Measurements from ENCODE around the gene MYL5. TPM values are rescaled to one million over a fixed set of nuclear protein-coding genes. Genes with fewer than 3 reads are reported as not detected.
A peak's percentile ranks its signal among the peaks of the same experiment; 100 is the strongest.

MYL5 gene
- total and polyA plus RNA-seq, 2 experiments from 2014 or later, result 21.9 to 24.5 TPM

DNA sequence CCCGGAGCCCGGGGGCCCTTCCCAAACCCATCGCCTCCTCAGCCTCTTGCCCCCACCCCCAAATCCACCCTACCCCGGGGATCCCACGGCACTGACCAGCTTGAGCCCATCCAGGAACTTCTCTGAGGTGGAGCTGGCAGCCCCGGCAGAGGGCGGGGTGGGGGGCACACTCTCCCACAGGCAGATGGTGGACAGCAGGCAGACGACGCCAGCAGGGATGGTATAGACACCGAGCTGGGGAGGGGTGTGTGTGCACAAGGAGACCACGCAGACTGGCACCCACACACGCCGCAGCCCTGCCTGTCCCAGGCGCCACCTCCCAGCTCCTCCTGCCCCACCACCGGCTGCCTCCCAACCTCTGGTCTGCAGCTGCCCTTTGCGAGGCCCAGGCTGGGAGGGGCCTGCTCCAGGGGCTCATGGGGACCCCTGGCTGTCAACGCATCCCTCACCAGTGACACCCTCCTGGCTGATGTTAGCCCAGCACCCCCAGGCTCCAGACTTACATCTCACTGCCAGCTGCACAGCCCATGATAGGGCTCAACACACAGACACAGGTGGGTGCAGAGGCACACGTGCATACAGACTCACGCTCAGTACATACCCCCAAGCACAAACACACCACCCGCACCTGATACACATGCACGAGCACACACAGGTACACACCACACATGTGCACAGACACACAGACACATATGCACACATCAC, 10.4 kb downstream of the MYL5 start:
- Histone ChIP-seq H3K36me3 (ENCODE audit: low read depth) (no peaks in the 10 kb centered on the region), H4K20me1 (ENCODE audit: insufficient read depth) (no peaks in the 10 kb centered on the region), H3K4me1 (ENCODE audit: insufficient read depth) (peaks cover 22% of the 10 kb centered on the region), H3K27ac (no peak overlapping the region), H3K9me2 (ENCODE audit: insufficient read depth) (no peaks in the 10 kb centered on the region), H3K9me3 (ENCODE audit: low read depth) (no peaks in the 10 kb centered on the region), H3F3A (ENCODE audit: insufficient read depth) (peaks cover 12% of the 10 kb centered on the region; the same call in 1 of the 2 replicates), H3K79me2 (ENCODE audit: insufficient read depth) (no peaks in the 10 kb centered on the region), H3K4me2 (ENCODE audit: unreplicated experiment) (no peak overlapping the region), H3K9ac (no peak overlapping the region), H2AFZ (no peak overlapping the region), H3K27me3 (replicated peaks; ENCODE audit: insufficient read depth) (no peaks in the 10 kb centered on the region), H3K4me3 (no peak overlapping the region)
- TF ChIP-seq EZH2 (IDR thresholded peaks at IDR 0.05; ENCODE audit: insufficient read depth, poor library complexity, severe bottlenecking) (no peak), EZH2phosphoT487 (IDR thresholded peaks at IDR 0.05; ENCODE audit: insufficient read depth, low read depth) (no peak)
- DNase-seq, result no peak
- in situ Hi-C loops (cut with MboI), result no loop called here
- WGBS, 2 experiments (ENCODE audit: low coverage in 1 of 2, low lambda C conversion rate in 2 of 2, missing lambda C conversion rate in 2 of 2), result 73 to 77% methylated on average over 17 to 21 of the region's 21 CpGs

DNA sequence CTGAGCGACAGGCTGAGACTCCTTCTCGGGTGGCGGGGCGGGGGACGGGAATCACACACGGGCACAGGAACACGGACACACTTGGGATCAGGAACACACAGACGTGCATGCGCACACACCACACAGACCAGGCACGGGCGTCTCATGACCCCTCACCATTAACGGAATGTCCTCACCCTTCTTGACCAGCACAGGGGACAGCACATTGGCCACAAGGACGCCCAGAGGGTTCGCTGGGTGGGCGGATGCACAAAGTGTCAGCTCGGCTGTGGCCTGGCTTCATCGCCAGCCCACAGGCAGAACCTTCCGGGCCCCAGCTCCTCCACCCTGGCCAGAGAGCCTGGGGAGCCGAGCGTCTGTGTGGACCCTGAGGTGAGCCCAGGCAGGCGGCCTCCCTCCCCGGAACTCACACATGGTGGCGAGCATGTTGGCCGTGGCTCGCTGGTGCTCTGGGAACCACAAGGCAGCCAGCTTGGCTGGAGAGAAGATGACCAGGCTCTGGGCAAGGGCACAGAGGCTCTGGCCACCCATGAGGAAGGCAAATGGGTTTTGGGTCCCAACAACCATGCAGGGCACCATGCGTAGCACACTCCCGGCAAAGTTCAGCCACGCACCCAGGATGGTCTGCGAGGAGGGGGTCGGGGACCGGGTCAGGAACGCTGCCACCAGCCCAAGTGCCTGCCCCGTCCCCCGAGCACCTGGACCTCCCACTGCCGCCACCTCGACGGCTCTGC, 11.5 kb downstream of the MYL5 start:
- Histone ChIP-seq H3F3A (ENCODE audit: insufficient read depth) (peaks cover 12% of the 10 kb centered on the region; the same call in 1 of the 2 replicates), H3K27ac (no peak overlapping the region), H3K9me3 (ENCODE audit: low read depth) (no peaks in the 10 kb centered on the region), H3K36me3 (ENCODE audit: low read depth) (no peaks in the 10 kb centered on the region), H3K9me2 (ENCODE audit: insufficient read depth) (no peaks in the 10 kb centered on the region), H4K20me1 (ENCODE audit: insufficient read depth) (no peaks in the 10 kb centered on the region), H3K9ac (no peak overlapping the region), H3K4me3 (no peak overlapping the region), H3K27me3 (replicated peaks; ENCODE audit: insufficient read depth) (no peaks in the 10 kb centered on the region), H3K79me2 (ENCODE audit: insufficient read depth) (no peaks in the 10 kb centered on the region), H2AFZ (no peak overlapping the region), H3K4me1 (ENCODE audit: insufficient read depth) (peaks cover 22% of the 10 kb centered on the region), H3K4me2 (ENCODE audit: unreplicated experiment) (no peak overlapping the region)
- DNase-seq, result no peak
- 91 to 92% methylated on average over 28 to 31 of the region's 37 CpGs for WGBS, 2 experiments (ENCODE audit: low coverage in 1 of 2, low lambda C conversion rate in 2 of 2, missing lambda C conversion rate in 2 of 2)
- TF ChIP-seq EZH2phosphoT487 (IDR thresholded peaks at IDR 0.05; ENCODE audit: insufficient read depth, low read depth), result no peak
- TF ChIP-seq EZH2 (IDR thresholded peaks at IDR 0.05; ENCODE audit: insufficient read depth, poor library complexity, severe bottlenecking), result no peak
- in situ Hi-C loops (cut with MboI), result no loop called here

DNA sequence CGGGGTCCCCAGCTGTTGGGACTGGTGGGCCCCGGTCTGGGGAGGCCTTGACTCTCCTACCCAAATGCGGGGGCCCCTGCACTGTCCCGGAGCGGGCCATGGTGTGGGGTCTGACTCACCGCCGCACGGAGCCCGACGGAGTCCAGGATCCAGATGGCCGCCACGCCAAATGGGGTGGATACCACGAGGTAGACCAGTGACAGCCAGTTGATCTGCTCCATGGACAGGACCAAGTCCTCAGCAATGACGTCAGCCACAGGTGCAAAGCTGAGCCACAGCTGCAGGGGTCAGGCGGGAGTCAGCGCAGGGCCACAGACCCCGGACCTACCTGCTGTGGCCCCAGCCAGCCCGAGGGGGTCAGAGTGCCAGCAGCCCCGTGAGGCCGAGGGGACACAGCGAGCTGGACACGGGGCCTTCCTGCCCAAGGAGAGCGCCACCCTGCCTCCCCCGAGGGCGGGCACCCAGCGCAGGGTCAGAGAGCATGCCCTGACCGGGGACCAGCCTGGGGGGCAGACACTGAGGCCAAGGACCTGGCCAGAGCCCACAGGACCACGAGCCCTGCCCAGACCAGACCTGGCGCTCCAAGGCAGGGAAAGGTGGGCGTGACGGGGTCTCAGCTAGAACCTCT, 12.2 kb downstream of the MYL5 start:
- peak overlapping the region; percentile 96 for H3K27ac ChIP-seq
- H3K4me1 ChIP-seq (ENCODE audit: insufficient read depth), result peaks cover 22% of the 10 kb centered on the region
- H3K4me2 ChIP-seq (ENCODE audit: unreplicated experiment), result no peak overlapping the region
- H3K79me2 ChIP-seq (ENCODE audit: insufficient read depth), result no peaks in the 10 kb centered on the region
- in situ Hi-C loops (cut with MboI), result no loop called here
- no peaks in the 10 kb centered on the region for H3K27me3 ChIP-seq (replicated peaks; ENCODE audit: insufficient read depth)
- WGBS, 2 experiments (ENCODE audit: low coverage in 1 of 2, low lambda C conversion rate in 2 of 2, missing lambda C conversion rate in 2 of 2), result 89 to 98% methylated on average over 24 to 27 of the region's 31 CpGs
- no peaks in the 10 kb centered on the region for H3K9me2 ChIP-seq (ENCODE audit: insufficient read depth)
- TF ChIP-seq EZH2 (IDR thresholded peaks at IDR 0.05; ENCODE audit: insufficient read depth, poor library complexity, severe bottlenecking) (no peak), EZH2phosphoT487 (IDR thresholded peaks at IDR 0.05; ENCODE audit: insufficient read depth, low read depth) (no peak)
- H4K20me1 ChIP-seq (ENCODE audit: insufficient read depth), result no peaks in the 10 kb centered on the region
- no peak overlapping the region for H2AFZ ChIP-seq
- H3F3A ChIP-seq (ENCODE audit: insufficient read depth), result peaks cover 12% of the 10 kb centered on the region; the same call in 1 of the 2 replicates
- no peaks in the 10 kb centered on the region for H3K9me3 ChIP-seq (ENCODE audit: low read depth)
- H3K36me3 ChIP-seq (ENCODE audit: low read depth), result no peaks in the 10 kb centered on the region
- no peak for DNase-seq
- H3K9ac ChIP-seq, result no peak overlapping the region
- H3K4me3 ChIP-seq, result no peak overlapping the region
